MG63 (cell line): ENCODE data around the gene COPS2. TPM values are rescaled to one million over a fixed set of nuclear protein-coding genes. Genes with fewer than 3 reads are reported as not detected.

ENCODE experiments used
- DNase-seq: peaks from one replicate; pipeline ENCODE4 v3.0.0-alpha.2; 2020
- H3K27me3 ChIP-seq: fragments of 250-450 bp; sonication (Bioruptor Pico); 2 replicates; pipeline ENCODE4 v1.5.1; 2020; ENCODE audit warnings: mild to moderate bottlenecking, moderate library complexity
- H3K36me3 ChIP-seq: fragments of 250-450 bp; sonication (Bioruptor Pico); 2 replicates; pipeline ENCODE4 v1.5.1; 2020; ENCODE audit warnings: mild to moderate bottlenecking, moderate library complexity
- H3K4me3 ChIP-seq: fragments of 250-450 bp; sonication (Bioruptor Pico); 2 replicates; pipeline ENCODE4 v1.5.1; 2020; ENCODE audit warnings: mild to moderate bottlenecking, moderate library complexity
- H3K9me3 ChIP-seq: fragments of 250-450 bp; sonication (Bioruptor Pico); 2 replicates; pipeline ENCODE4 v1.5.1; 2020; ENCODE audit warnings: mild to moderate bottlenecking, moderate library complexity
- total RNA-seq: library from RNA; depleted of rRNA; stranded (reverse); fragments of >200 nt; shearing (Covaris generic); gene quantifications from 2 replicates; pipeline ENCODE4 v1.2.3, GENCODE V29; 2014; ENCODE audit warnings: low replicate concordance

COPS2 gene
- total RNA-seq, 1 experiment from 2014 or later = 184 TPM

DNA sequence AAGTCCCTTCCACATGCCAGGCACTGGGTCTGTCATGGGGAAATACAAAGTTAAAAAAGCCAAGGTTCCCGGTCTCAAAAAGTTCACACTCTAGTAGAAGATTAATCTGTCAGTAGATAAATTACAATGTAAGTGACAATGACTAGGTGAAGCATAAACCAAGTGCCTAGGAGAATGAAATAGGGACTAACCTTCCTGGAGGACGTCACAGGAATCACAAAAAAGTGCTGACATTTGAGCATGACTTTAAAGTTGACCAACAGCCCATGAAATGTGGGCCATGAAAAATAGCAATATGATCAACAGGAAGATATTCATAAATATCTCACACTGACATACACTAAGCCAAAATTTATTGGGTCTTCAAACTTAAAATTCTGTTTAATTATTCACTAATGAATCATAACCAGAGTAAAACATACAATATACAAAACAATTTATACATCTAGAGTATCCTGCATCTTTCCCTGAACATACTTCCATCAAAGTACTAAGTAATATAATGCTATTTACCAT lies 20.0 kb downstream of the COPS2 start:
- Histone ChIP-seq H3K4me3 (no peak overlapping the region), H3K27me3 (no peaks in the 10 kb centered on the region), H3K9me3 (no peaks in the 10 kb centered on the region), H3K36me3 (peaks cover 91% of the 10 kb centered on the region)
- no peak for DNase-seq

DNA sequence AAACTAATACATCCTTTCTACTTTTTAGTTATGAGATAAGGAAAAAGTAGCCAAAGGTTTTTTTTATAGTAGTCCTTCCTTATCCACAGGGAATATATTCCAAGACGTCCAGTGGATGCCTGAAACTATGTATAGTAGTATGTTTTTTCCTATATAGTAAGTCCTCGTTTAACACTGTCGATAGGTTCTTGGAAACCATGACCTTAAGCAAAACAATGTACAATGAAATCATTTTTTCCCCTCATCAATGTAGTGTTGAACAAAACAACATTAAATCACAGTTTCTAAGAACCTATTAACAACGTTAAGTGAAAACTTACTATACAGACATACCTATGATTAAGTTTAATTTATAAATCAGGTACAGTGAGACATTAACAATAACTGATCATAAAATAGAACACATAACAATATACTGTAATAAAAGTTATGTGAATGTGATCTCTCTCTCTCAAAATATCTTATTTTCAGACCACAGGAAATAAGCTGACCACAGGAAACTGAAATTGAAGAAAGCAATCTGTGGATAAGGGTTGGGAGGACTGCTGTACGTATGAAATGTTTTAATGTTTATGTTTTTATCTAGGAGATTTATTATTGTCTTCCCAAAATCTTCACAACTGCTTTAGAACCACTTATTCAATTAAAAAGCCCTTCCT lies 20.6 kb downstream of the COPS2 start:
- Histone ChIP-seq H3K9me3 (no peaks in the 10 kb centered on the region), H3K27me3 (no peaks in the 10 kb centered on the region), H3K4me3 (no peak overlapping the region), H3K36me3 (peaks cover 91% of the 10 kb centered on the region)
- DNase-seq = no peak

DNA sequence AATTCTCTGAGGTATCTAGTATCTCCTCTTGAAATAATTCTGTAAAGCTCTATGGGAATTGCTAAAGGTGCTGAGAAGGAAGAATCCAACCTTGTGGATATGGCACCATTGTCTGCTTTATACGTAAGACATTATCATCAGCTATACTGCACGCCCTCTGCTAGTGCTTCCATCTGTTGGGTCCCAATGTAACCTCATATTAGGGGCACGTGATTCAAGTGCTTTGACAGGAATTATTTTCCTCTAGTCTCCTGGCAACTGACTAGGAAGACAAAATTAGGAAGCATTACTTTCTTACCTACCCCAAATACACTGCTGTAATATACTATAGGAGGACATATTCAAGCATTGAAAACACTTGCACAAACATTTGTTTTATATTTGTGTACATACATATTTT lies 24.0 kb downstream of the COPS2 start:
- H3K9me3 ChIP-seq = no peaks in the 10 kb centered on the region
- H3K4me3 ChIP-seq = no peak overlapping the region
- peaks cover 88% of the 10 kb centered on the region for H3K36me3 ChIP-seq
- no peak for DNase-seq
- no peaks in the 10 kb centered on the region for H3K27me3 ChIP-seq

DNA sequence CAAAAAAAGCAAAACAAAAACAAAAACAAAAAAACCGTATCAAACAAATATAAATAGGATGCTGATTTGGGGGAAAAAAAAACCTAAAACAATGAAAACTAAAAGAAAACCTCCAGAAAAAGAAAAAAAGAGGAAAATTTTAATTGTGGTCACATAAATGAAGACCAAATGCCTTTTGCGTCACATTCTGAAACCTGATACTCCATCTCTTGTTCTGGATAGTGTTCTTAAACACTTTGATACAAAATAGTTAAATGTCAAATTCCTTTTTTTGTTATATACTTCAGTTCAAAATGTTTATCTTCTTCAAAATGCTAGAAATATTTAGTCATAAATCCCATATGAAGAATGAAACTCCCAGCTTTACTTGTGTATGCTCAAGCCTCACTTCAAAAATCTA lies 31.0 kb downstream of the COPS2 start:
- no peaks in the 10 kb centered on the region for H3K27me3 ChIP-seq
- DNase-seq = no peak
- H3K4me3 ChIP-seq = no peak overlapping the region
- peaks cover 64% of the 10 kb centered on the region for H3K36me3 ChIP-seq
- no peaks in the 10 kb centered on the region for H3K9me3 ChIP-seq

DNA sequence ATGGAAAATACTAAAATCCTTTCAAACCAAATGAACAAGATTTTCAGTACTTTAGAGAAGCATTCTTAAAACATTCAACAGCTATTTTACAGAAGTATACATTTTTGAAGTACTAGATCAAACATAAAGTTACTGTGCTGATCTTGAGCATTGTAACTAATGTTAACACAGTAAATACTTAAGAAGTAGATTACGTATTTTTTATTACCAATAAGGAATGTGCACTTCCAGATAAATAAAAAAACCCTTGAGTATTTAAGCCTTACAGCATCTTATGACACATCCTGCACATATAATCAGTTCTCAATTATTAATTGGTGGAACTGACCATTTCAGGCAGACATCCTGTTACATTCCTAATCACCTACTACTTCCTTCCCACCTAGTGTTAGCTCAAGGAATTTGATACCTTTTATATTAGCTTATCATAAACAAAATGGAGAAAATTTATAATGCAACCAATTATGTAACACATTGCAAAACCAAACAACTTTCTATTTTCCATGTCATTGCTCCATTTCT lies 32.8 kb downstream of the COPS2 start:
- H3K27me3 ChIP-seq = no peaks in the 10 kb centered on the region
- H3K4me3 ChIP-seq = no peak overlapping the region
- H3K9me3 ChIP-seq = no peaks in the 10 kb centered on the region
- DNase-seq = no peak
- peaks cover 55% of the 10 kb centered on the region for H3K36me3 ChIP-seq

DNA sequence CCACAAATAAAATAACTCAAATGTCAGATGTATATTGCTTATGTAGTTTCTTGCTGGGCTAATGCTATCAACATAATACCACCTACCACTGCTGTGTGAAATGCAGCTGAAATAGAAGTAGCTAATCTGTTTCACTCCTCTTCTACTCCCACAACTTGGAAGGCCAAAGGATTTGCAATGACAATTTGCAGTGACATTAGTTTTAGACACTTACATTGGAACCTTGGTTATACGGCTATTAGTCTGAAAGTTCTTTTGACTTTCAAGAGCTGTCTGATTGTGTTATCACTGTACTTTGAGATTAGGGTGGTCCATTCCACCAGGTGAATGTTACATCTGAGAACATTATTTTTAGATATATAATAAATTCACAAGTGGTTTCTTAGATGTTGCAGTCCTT lies 33.5 kb downstream of the COPS2 start:
- no peak for DNase-seq
- Histone ChIP-seq H3K36me3 (peaks cover 50% of the 10 kb centered on the region), H3K4me3 (no peak overlapping the region), H3K27me3 (no peaks in the 10 kb centered on the region), H3K9me3 (no peaks in the 10 kb centered on the region)

DNA sequence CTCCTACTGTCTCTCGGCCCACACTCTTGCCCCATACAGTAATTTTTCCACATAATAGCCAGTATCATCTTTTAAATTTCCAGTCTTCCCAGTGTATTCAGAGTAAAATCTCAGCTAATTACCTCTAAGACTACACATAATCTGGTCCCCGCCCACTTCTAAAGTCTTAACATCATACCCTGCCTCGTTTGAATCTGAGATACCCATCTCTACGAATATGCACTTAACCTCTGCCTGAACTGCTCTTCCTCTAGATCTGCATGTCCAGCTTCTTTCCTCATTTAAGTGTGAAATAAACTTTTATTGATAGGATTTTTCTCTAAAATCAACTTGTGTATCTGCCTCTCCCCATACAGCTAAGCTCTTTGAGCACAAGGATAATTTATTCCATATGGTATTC lies 34.6 kb downstream of the COPS2 start:
- no peak for DNase-seq
- Histone ChIP-seq H3K9me3 (no peaks in the 10 kb centered on the region), H3K36me3 (peaks cover 58% of the 10 kb centered on the region), H3K27me3 (no peaks in the 10 kb centered on the region), H3K4me3 (no peak overlapping the region)

DNA sequence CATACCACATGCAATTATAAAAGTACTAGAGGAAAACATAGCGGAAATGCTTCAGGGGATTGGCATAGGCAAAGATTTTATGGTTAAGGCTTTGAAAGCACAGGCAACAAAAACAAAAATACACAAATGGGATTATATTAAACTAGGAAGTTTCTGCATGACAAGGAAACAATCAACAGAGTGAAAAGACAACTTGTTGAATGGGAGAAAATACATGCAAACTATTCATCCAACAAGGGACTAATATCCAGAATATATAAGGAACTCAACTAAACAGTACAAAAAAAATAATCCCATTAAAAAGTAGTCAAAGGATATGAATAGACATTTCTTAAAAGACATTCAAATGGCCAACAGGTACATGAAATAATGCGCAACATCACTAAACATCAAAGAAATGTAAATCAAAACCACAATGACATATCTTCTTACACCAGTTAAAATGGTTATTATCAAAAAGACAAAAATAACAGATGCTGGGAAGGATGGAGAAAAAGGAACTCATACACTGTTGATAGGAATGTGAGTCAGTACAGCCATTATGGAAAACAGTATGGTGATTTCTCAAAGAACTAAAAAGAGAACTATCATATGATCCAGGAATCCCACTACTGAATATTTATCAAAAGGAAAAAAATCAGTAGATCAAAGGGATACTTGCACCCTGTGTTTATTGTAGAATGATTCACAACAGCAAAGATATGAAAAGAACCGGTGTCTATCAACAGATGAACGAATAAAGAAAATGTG lies 39.1 kb downstream of the COPS2 start:
- H3K4me3 ChIP-seq = no peak overlapping the region
- H3K27me3 ChIP-seq = no peaks in the 10 kb centered on the region
- peaks cover 10% of the 10 kb centered on the region for H3K9me3 ChIP-seq
- no peak for DNase-seq
- peaks cover 51% of the 10 kb centered on the region for H3K36me3 ChIP-seq

DNA sequence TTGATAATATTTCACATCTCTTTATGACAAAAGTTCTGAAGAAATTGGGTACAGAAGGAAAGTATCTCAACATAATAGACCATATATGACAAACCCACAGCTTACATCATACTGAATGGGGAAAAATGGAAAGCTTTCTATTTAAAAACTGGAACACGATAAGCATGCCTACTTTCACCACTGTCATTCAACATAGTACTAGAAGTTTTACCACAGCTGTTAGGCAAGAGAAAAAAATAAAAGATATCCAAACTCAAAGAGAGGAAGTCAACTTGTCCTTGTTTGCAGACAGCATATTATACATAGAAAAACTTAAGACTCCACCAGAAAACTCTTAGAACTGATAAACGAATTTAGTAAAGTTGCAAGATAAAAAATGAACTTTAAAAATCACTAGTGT lies 40.3 kb downstream of the COPS2 start:
- Histone ChIP-seq H3K36me3 (peaks cover 54% of the 10 kb centered on the region), H3K9me3 (peaks cover 10% of the 10 kb centered on the region), H3K27me3 (no peaks in the 10 kb centered on the region), H3K4me3 (no peak overlapping the region)
- DNase-seq = no peak

DNA sequence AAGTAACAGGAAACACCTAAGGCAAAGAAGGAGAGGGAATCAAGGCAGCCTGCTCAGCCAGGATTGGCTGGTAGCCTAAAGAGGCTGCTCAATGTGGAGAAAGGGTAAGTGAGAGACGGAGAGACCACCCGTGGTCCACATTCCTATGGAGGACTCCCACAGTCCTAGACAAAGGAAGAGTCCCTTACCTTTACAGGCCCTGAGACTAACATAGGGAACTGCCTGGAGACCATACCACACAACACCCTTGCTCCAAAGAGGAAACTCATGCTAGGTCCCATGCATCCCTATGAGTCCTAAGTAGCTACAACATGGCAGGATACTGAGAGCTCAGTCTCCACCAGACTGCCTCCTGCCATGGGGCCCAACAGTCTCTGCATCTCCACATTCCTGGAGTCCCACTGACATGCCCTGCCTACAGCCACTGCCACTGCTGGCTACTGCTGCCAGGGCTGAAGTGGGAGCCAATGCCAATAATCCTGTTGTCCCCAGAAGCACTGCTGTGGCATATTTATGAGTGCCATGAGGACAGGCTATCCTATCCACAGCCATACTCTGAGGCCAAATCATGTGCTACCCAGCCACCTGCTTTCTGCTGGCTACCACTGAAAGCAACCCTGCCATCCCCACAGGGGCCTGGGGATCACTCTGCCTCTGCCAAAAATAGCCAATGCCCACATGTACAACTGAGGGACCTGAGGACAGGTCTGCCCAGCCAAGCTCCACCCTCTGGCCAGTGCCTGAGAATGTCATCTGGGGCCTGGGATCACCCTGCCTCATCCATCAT lies 45.0 kb downstream of the COPS2 start:
- peaks cover 55% of the 10 kb centered on the region for H3K36me3 ChIP-seq
- no peak overlapping the region for H3K4me3 ChIP-seq
- DNase-seq = no peak
- peaks cover 10% of the 10 kb centered on the region for H3K9me3 ChIP-seq
- H3K27me3 ChIP-seq = no peaks in the 10 kb centered on the region

DNA sequence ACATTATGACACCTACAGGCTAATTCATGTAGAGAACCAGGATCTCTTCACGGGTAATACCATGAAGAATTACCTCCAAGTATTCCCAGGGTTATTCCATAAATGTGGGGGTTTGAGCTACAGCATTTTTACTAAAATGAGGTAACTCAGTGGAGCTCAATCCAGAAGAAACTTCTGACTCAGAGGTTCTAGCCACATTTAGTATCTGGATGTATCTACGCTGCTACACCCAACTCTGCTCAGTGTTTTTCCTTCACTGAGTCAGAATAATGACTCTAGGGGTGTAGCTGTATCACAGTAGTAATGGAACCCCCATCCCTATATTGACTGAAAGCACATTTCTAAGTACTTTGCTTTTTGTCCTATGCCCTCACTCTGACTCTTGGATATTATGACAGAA lies 52.4 kb downstream of the COPS2 start:
- no peak for DNase-seq
- Histone ChIP-seq H3K4me3 (no peak overlapping the region), H3K9me3 (no peaks in the 10 kb centered on the region), H3K27me3 (no peaks in the 10 kb centered on the region), H3K36me3 (peaks cover 24% of the 10 kb centered on the region)

DNA sequence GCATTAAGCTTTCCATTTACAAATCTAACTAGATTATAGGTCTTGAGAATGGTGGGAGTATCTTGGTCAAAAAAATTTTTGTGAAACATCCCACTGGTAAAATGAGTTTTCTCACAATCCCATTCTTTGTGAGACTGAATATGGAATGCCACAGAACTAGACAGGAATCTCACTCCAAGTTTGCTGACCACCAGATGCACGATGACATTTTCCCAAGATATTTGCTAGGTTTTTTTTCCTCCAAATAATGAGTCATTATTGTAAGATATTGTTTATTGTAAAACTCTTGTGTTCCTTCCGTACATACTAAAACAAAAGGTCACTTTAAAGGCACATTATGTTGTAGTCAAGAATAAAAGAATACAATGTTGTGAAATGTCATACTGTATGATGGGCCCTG lies 53.9 kb downstream of the COPS2 start:
- Histone ChIP-seq H3K9me3 (no peaks in the 10 kb centered on the region), H3K4me3 (no peak overlapping the region), H3K36me3 (peaks cover 22% of the 10 kb centered on the region), H3K27me3 (no peaks in the 10 kb centered on the region)
- no peak for DNase-seq

DNA sequence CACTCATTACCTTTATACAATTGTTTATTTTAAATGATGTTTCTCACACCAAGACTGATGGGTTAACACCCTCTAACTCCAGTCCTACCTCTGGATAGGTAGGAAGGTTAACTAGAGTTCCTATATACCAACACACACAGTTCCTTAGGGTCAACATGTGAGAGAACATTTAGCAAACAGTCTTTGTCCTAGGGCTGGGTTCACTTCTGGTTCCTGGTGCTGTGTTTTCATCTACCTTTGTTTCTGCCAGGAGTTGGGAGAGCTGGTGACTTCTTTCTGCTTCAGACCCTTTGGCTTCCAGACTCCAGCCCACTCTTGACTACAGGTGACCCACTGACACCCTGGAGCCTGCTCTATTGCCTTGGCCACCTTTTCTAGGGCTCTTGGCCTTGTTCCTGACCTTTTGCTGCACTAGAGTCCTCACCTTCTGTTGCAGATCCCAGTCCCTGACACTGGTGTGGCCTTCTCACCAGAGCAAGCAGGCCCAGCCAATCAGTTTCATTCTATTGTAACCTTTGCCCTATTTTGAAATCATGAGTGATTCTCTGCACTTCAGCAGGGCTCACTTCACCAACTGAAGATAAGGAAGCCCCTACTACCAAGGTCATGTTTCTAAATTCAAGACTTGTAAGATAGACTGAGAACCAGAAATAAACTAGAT lies 59.2 kb downstream of the COPS2 start:
- Histone ChIP-seq H3K36me3 (peaks cover 5% of the 10 kb centered on the region; the same call in 1 of the 2 replicates), H3K4me3 (no peak overlapping the region), H3K9me3 (no peaks in the 10 kb centered on the region), H3K27me3 (no peaks in the 10 kb centered on the region)
- DNase-seq = no peak

DNA sequence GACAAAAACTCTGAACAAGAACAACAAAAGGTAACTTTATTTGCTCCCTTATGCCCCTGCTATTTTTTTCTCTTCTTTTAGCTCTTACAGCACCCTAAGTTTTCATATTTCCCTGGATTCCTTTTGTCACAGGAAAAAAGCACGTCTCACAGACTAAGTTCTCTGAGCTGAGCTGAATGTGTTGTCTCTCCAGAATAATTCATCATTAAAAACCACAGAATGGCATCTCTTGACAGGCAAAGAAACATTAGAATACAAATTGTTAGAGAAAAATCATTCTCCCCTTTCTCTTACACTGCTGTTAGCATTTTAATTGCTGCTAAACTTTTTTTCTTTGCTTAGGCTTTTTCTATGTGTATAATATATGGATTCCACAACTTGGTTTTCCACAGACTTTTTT lies 60.5 kb downstream of the COPS2 start:
- H3K36me3 ChIP-seq = no peaks in the 10 kb centered on the region
- DNase-seq = no peak
- no peak overlapping the region for H3K4me3 ChIP-seq
- no peaks in the 10 kb centered on the region for H3K27me3 ChIP-seq
- H3K9me3 ChIP-seq = no peaks in the 10 kb centered on the region

DNA sequence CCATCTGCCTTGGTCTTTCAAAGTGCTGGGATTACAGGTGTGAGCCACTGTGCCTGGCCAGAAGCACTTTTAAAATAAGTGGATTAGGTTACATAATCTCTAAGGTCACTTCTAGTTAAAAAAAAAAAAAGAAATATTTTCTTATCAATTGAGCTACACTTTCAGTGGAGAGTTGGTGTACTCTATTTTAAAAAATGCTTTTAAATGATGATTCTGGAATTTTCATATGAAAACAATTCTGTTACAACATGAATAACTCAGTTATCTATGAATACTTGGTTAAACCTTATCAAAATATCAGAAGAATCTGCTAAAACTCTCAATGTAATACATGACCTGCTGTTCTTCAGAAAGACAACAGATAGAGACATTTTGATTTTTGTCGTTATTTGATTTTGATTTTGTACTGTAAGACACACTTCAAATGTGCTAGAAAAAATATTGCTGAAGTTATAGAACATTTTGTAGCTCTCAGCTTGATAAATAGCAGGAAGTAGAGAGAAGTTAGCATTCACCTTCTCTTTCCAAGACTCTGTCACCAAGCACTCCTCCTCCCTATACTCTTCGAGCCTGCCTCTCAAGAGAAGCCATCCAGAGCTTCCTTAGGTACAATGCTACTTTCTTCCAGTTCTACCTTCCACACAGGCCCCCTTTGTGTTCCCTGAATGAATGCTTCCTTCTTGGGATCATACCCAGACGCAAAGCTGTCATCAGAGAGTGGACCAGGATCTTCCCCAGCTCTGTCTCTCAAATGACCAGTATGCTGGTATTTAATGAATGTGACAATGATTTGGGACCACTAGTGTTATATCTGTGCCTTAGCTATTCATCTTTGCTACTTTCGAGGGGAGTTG lies 61.9 kb downstream of the COPS2 start:
- no peaks in the 10 kb centered on the region for H3K9me3 ChIP-seq
- H3K27me3 ChIP-seq = no peaks in the 10 kb centered on the region
- no peaks in the 10 kb centered on the region for H3K36me3 ChIP-seq
- H3K4me3 ChIP-seq = no peak overlapping the region
- DNase-seq = no peak

DNA sequence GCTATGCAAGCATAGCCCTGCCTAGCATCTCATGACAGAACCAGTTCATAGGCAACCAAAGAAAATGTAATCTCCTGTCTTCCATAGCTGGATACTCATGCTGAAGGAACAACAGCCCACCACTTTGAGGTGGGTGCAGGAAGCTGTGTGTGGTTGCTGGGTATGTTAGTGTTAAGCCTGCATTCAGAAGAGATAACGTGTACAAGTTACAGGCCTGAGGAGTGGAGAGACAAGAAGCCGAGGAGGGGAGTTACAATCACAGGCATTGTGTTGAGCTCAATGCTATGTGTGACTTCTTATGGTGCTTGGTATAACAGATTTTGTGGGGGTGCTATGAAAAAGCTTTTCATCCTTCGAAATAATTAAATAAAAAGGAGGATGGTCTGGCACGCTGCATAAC lies 66.4 kb downstream of the COPS2 start:
- Histone ChIP-seq H3K9me3 (no peaks in the 10 kb centered on the region), H3K36me3 (no peaks in the 10 kb centered on the region), H3K4me3 (no peak overlapping the region), H3K27me3 (no peaks in the 10 kb centered on the region)
- DNase-seq = no peak
